Mesendoderm (in vitro differentiated cells): ENCODE measurements around the gene MPZL2.
A peak's percentile ranks its signal among the peaks of the same experiment; 100 is the strongest.

Experiments used
- DNase-seq: peaks from one replicate; pipeline ENCODE4 v3.0.0; 2013
- H2AK5ac ChIP-seq: 2 replicates; pipeline ENCODE4 v1.6.1; 2013; ENCODE audit warnings: low read length, inconsistent platforms
- H2BK120ac ChIP-seq: 2 replicates; pipeline ENCODE4 v1.6.1; 2013; ENCODE audit warnings: low read depth, mild to moderate bottlenecking, low read length, moderate library complexity, mixed read lengths
- H2BK15ac ChIP-seq: replicated peaks from 2 replicates; pipeline ENCODE4 v1.6.1; 2013; ENCODE audit warnings: low read depth, mild to moderate bottlenecking, moderate library complexity
- H2BK5ac ChIP-seq: 2 replicates; pipeline ENCODE4 v1.6.1; 2013; ENCODE audit warnings: low read length, inconsistent platforms
- H3K18ac ChIP-seq: 2 replicates; pipeline ENCODE4 v1.6.1; 2013; ENCODE audit warnings: mild to moderate bottlenecking, low read length, mixed read lengths
- H3K23ac ChIP-seq: one replicate; pipeline ENCODE4 v1.6.1; 2013; ENCODE audit warnings: low read length
- H3K27ac ChIP-seq: 2 replicates; pipeline ENCODE4 v1.5.1; 2013; ENCODE audit warnings: low read depth, mild to moderate bottlenecking, inconsistent platforms, low read length, moderate library complexity
- H3K27me3 ChIP-seq: 2 replicates; pipeline ENCODE4 v1.6.1; 2013; ENCODE audit warnings: low read length, control low read depth, mild to moderate bottlenecking, inconsistent platforms; ENCODE audit not compliant: insufficient read depth, poor library complexity
- H3K36me3 ChIP-seq: 2 replicates; pipeline ENCODE4 v1.6.1; 2013; ENCODE audit warnings: low read length, inconsistent platforms; ENCODE audit not compliant: control insufficient read depth, insufficient read depth
- H3K4ac ChIP-seq: one replicate; pipeline ENCODE4 v1.6.1; 2013; ENCODE audit warnings: low read depth, mild to moderate bottlenecking, low read length, moderate library complexity
- H3K4me1 ChIP-seq: 2 replicates; pipeline ENCODE4 v1.6.1; 2013; ENCODE audit warnings: low read depth, low read length, inconsistent platforms; ENCODE audit not compliant: control insufficient read depth
- H3K4me2 ChIP-seq: 2 replicates; pipeline ENCODE4 v1.6.1; 2013; ENCODE audit warnings: low read length
- H3K4me3 ChIP-seq: 2 replicates; pipeline ENCODE4 v1.5.1; 2013; ENCODE audit warnings: mild to moderate bottlenecking, low read length
- H3K56ac ChIP-seq: one replicate; pipeline ENCODE4 v1.6.1; 2013; ENCODE audit warnings: low read length
- H3K79me1 ChIP-seq: 2 replicates; pipeline ENCODE4 v1.6.1; 2013; ENCODE audit warnings: low read length, inconsistent platforms
- H3K79me2 ChIP-seq: 2 replicates; pipeline ENCODE4 v1.6.1; 2013; ENCODE audit warnings: mild to moderate bottlenecking, low read length; ENCODE audit not compliant: control insufficient read depth, insufficient read depth
- H3K9ac ChIP-seq: 2 replicates; pipeline ENCODE4 v1.6.1; 2013; ENCODE audit warnings: low read length, inconsistent platforms
- H4K5ac ChIP-seq: one replicate; pipeline ENCODE4 v1.6.1; 2013; ENCODE audit warnings: low read length
- H4K8ac ChIP-seq: one replicate; pipeline ENCODE4 v1.6.1; 2013; ENCODE audit warnings: low read depth, mild to moderate bottlenecking, control low read depth, low read length, moderate library complexity
- WGBS: extraction: QIAGEN DNeasy Blood & Tissue Kit; methylation state at CpG from one replicate; pipeline ENCODE4 v1.1.7; 2013; ENCODE audit warnings: low lambda C conversion rate, missing lambda C conversion rate; ENCODE audit not compliant: insufficient coverage; ENCODE audit errors: extremely low coverage; 5-methylcytosine and 5-hydroxymethylcytosine counted together

MPZL2 gene

DNA sequence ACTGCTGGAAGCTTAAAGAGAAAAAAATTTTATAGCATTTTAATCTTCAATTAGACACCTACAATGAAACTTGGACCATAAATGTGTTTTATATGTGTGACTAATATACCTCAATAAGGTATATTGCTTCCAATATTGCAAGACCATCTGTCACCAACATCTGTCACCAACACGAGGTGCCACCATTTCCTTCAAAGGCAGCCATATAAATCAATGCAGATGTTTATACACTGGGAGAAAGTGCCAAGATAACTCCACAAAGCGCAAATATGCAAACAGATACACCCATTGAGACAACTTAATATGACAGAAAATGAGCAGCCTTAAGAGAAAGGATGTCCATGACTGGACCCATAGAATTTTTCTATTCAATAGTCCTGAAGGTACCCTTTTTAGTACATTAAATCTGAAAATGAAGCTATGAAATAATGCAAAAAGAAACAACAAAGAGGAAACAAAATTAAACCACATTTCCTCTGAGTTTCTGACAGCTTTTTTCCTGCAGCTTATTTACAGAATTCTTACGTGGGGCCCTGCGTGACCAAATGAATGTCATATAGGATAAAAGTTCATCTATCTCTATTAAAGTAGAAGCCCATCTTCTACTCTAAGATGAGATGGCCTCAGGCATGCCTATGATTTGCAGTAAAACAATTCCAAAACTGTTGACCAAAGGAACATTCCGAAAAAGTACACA is 24.4 kb downstream of the MPZL2 start:
- Histone ChIP-seq H3K4me3 (no peak overlapping the region), H2BK15ac (no peak overlapping the region), H3K36me3 (no peaks in the 10 kb centered on the region), H2BK5ac (no peak overlapping the region), H3K4me2 (no peak overlapping the region), H3K9ac (no peak overlapping the region), H3K79me2 (no peaks in the 10 kb centered on the region), H4K5ac (no peak overlapping the region), H3K4me1 (no peaks in the 10 kb centered on the region), H3K4ac (no peak overlapping the region), H3K27ac (no peak overlapping the region), H3K56ac (no peak overlapping the region), H3K23ac (no peak overlapping the region), H2AK5ac (no peak overlapping the region), H3K79me1 (no peaks in the 10 kb centered on the region), H2BK120ac (no peak overlapping the region), H4K8ac (no peak overlapping the region), H3K27me3 (no peaks in the 10 kb centered on the region), H3K18ac (no peak overlapping the region)
- no CpG with 5 or more reads among the region's 5 CpGs for WGBS
- no peak for DNase-seq

GRCh38 chr11:118238929-118239328 is 25.2 kb downstream of the MPZL2 start:
- H3K56ac ChIP-seq, result no peak overlapping the region
- H3K18ac ChIP-seq, result no peak overlapping the region
- H3K36me3 ChIP-seq, result no peaks in the 10 kb centered on the region
- H3K27me3 ChIP-seq, result no peaks in the 10 kb centered on the region
- H2BK5ac ChIP-seq, result no peak overlapping the region
- H2BK120ac ChIP-seq, result no peak overlapping the region
- H3K79me1 ChIP-seq, result no peaks in the 10 kb centered on the region
- H4K8ac ChIP-seq, result no peak overlapping the region
- no peak overlapping the region for H3K9ac ChIP-seq
- no peaks in the 10 kb centered on the region for H3K4me1 ChIP-seq
- H3K79me2 ChIP-seq, result no peaks in the 10 kb centered on the region
- no peak overlapping the region for H3K4me3 ChIP-seq
- H2AK5ac ChIP-seq, result no peak overlapping the region
- H3K4me2 ChIP-seq, result no peak overlapping the region
- no peak overlapping the region for H3K4ac ChIP-seq
- WGBS, result no CpG with 5 or more reads among the region's 1 CpG
- H3K27ac ChIP-seq, result no peak overlapping the region
- no peak overlapping the region for H4K5ac ChIP-seq
- DNase-seq, result peak; percentile 34
- H3K23ac ChIP-seq, result no peak overlapping the region
- H2BK15ac ChIP-seq, result no peak overlapping the region

DNA sequence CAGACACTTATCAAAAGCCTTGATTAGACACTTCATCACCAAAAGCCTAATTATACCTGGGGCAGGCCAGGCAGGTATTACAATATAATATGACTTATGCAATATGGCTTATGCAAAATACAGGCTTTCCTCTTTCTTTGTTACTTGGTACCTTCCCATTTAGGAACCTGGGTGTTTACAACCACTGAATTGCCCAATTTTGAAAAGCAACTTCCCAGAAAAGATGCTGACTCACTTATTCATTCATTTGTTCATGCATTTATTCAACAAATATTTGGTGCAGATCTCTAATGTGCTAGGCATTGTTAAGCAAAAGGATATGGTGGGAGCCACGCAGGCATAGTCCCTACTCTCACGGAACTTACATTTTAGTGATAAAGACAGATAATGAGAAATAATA is 25.7 kb downstream of the MPZL2 start:
- Histone ChIP-seq H3K18ac (no peak overlapping the region), H3K79me1 (no peaks in the 10 kb centered on the region), H3K4ac (no peak overlapping the region), H2BK15ac (no peak overlapping the region), H3K27me3 (no peaks in the 10 kb centered on the region), H4K8ac (no peak overlapping the region), H3K9ac (no peak overlapping the region), H2AK5ac (no peak overlapping the region), H3K4me2 (no peak overlapping the region), H3K27ac (no peak overlapping the region), H3K56ac (no peak overlapping the region), H2BK120ac (no peak overlapping the region), H3K23ac (no peak overlapping the region), H2BK5ac (no peak overlapping the region), H3K4me3 (no peak overlapping the region), H4K5ac (no peak overlapping the region), H3K36me3 (no peaks in the 10 kb centered on the region), H3K79me2 (no peaks in the 10 kb centered on the region), H3K4me1 (no peaks in the 10 kb centered on the region)
- DNase-seq, result no peak
- no CpG with 5 or more reads among the region's 2 CpGs for WGBS

- H2BK15ac ChIP-seq, result no peak overlapping the region
- DNase-seq, result no peak
- H2AK5ac ChIP-seq, result no peak overlapping the region
- H2BK5ac ChIP-seq, result no peak overlapping the region
- no peak overlapping the region for H3K23ac ChIP-seq
- H3K9ac ChIP-seq, result no peak overlapping the region
- no peak overlapping the region for H3K4ac ChIP-seq
- no peak overlapping the region for H4K8ac ChIP-seq
- H4K5ac ChIP-seq, result no peak overlapping the region
- H3K4me1 ChIP-seq, result no peaks in the 10 kb centered on the region
- no peaks in the 10 kb centered on the region for H3K27me3 ChIP-seq
- no CpG with 5 or more reads among the region's 2 CpGs for WGBS
- H3K56ac ChIP-seq, result no peak overlapping the region
- no peak overlapping the region for H3K4me2 ChIP-seq
- H3K79me1 ChIP-seq, result no peaks in the 10 kb centered on the region
- no peak overlapping the region for H3K27ac ChIP-seq
- H3K4me3 ChIP-seq, result no peak overlapping the region
- no peak overlapping the region for H2BK120ac ChIP-seq
- no peaks in the 10 kb centered on the region for H3K79me2 ChIP-seq
- no peak overlapping the region for H3K18ac ChIP-seq
- H3K36me3 ChIP-seq, result no peaks in the 10 kb centered on the region
Observed at GRCh38 chr11:118236170-118236569, 27.9 kb downstream of the MPZL2 start.

DNA sequence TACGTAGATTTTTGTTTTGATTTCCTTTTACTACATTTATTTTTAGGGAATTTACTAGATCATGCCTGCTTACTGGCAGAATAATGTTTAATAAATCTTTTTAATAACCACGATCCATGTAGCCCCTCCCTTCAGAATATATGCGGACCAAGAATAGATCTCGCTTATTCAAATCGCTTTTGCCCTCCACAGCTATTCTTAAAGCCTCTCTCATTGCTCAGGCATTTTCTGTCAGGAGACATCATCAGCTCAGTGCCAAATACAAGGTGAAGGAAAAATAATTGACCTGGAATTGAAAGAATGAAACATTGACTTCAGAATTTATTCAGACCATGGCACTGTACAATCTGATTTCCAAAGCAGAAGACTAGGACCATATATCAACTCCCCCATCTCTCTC is 29.3 kb downstream of the MPZL2 start:
- Histone ChIP-seq H3K79me1 (no peaks in the 10 kb centered on the region), H4K5ac (no peak overlapping the region), H3K79me2 (no peaks in the 10 kb centered on the region), H3K4ac (no peak overlapping the region), H3K18ac (no peak overlapping the region), H3K9ac (no peak overlapping the region), H3K27ac (no peak overlapping the region), H2BK5ac (no peak overlapping the region), H3K4me1 (no peaks in the 10 kb centered on the region), H3K4me2 (no peak overlapping the region), H3K23ac (no peak overlapping the region), H3K36me3 (no peaks in the 10 kb centered on the region), H2BK15ac (no peak overlapping the region), H3K4me3 (no peak overlapping the region), H3K27me3 (no peaks in the 10 kb centered on the region), H2BK120ac (no peak overlapping the region), H2AK5ac (no peak overlapping the region), H3K56ac (no peak overlapping the region), H4K8ac (no peak overlapping the region)
- no peak for DNase-seq
- no CpG with 5 or more reads among the region's 5 CpGs for WGBS

DNA sequence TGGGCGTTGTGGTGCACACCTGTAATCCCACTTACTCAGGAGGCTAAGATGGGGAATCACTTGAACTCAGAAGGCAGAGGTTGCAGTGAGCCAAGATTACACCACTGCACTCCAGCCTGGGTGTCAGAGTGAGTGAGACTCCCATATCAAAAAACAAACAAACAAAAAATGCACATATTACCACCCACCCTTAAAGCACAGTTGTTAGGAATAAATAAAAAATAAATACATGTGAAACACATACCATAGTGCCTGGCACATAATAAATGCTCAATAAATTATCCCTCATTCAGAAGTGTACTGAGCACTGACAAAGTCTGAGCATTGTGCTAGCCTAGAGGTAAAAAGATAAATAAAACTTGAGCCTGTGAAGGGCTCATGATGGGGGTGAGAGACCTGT is 30.2 kb downstream of the MPZL2 start:
- no peak overlapping the region for H2BK120ac ChIP-seq
- no peak overlapping the region for H3K4me3 ChIP-seq
- H2AK5ac ChIP-seq, result no peak overlapping the region
- no CpG with 5 or more reads among the region's 1 CpG for WGBS
- no peak overlapping the region for H3K18ac ChIP-seq
- H3K4ac ChIP-seq, result no peak overlapping the region
- H3K79me1 ChIP-seq, result no peaks in the 10 kb centered on the region
- no peaks in the 10 kb centered on the region for H3K27me3 ChIP-seq
- no peak overlapping the region for H2BK15ac ChIP-seq
- no peak overlapping the region for H4K8ac ChIP-seq
- H3K56ac ChIP-seq, result no peak overlapping the region
- no peaks in the 10 kb centered on the region for H3K4me1 ChIP-seq
- no peak overlapping the region for H4K5ac ChIP-seq
- no peak overlapping the region for H3K27ac ChIP-seq
- H3K36me3 ChIP-seq, result no peaks in the 10 kb centered on the region
- H3K4me2 ChIP-seq, result no peak overlapping the region
- no peak overlapping the region for H2BK5ac ChIP-seq
- no peak for DNase-seq
- no peak overlapping the region for H3K9ac ChIP-seq
- H3K79me2 ChIP-seq, result no peaks in the 10 kb centered on the region
- no peak overlapping the region for H3K23ac ChIP-seq
